OCI-LY7 (cell line): ENCODE results near the gene NEK2. TPM values are rescaled to one million over a fixed set of nuclear protein-coding genes. Genes with fewer than 3 reads are reported as not detected.

Experiments used
- BruUV-seq: library from RNA; stranded (reverse); fragments of 400-500 nt; replicated peaks from 2 replicates; lab custom pipeline; 2021; lab: Mats Ljungman, UMichigan
- CTCF ChIA-PET: fragments of 300-600 bp; sonication (Branson Sonifier 250); formaldehyde crosslinking; loops from one replicate; lab custom pipeline; 2022; ENCODE audit warnings: antibody characterized with exemption; ENCODE audit not compliant: unreplicated experiment; lab: Charles Lee
- POLR2A ChIA-PET: fragments of 300-600 bp; sonication (Branson Sonifier 250); formaldehyde crosslinking; loops from one replicate; lab custom pipeline; 2022; ENCODE audit warnings: antibody characterized with exemption; lab: Charles Lee
- DNase-seq: peaks from one replicate; pipeline ENCODE4 v3.0.0-alpha.2; 2015; ENCODE audit warnings: low spot score
- H2AFZ ChIP-seq: fragments of 200-600 bp; sonication (generic), shearing (Covaris generic); 2 replicates; pipeline ENCODE4 v1.6.1; 2014; ENCODE audit warnings: mild to moderate bottlenecking, antibody characterized with exemption, low read length, moderate library complexity
- H3K27ac ChIP-seq: fragments of 200-600 bp; sonication (generic); 2 replicates; pipeline ENCODE4 v1.5.1; 2014; ENCODE audit warnings: mixed run types, low read depth, mild to moderate bottlenecking, moderate library complexity, low read length, inconsistent platforms; ENCODE audit not compliant: poor library complexity, severe bottlenecking
- H3K36me3 ChIP-seq: fragments of 200-600 bp; sonication (generic); 2 replicates; pipeline ENCODE4 v1.6.1; 2014; ENCODE audit warnings: mild to moderate bottlenecking, antibody characterized with exemption, low read length, moderate library complexity, mixed read lengths; ENCODE audit not compliant: insufficient read depth
- H3K4me1 ChIP-seq: fragments of 200-600 bp; sonication (generic); 2 replicates; pipeline ENCODE4 v1.5.1; 2014; ENCODE audit warnings: mild to moderate bottlenecking, low read length; ENCODE audit not compliant: insufficient read depth, poor library complexity, severe bottlenecking
- H3K4me2 ChIP-seq: fragments of 200-600 bp; sonication (generic); 2 replicates; pipeline ENCODE4 v1.6.1; 2014; ENCODE audit warnings: mild to moderate bottlenecking, low read length
- H3K4me3 ChIP-seq: fragments of 200-600 bp; sonication (generic); 2 replicates; pipeline ENCODE4 v1.5.1; 2014; ENCODE audit warnings: mild to moderate bottlenecking, low read depth, low read length; ENCODE audit not compliant: poor library complexity, severe bottlenecking
- H3K79me2 ChIP-seq: fragments of 200-600 bp; sonication (generic); 2 replicates; pipeline ENCODE4 v1.6.1; 2016; ENCODE audit warnings: low read depth, mild to moderate bottlenecking, low read length, moderate library complexity, mixed read lengths; ENCODE audit not compliant: insufficient read depth
- H3K9me2 ChIP-seq: fragments of 200-600 bp; sonication (generic); 2 replicates; pipeline ENCODE4 v1.6.1; 2016; ENCODE audit warnings: mild to moderate bottlenecking, low read length, mixed read lengths; ENCODE audit not compliant: insufficient read depth
- H3K9me3 ChIP-seq: fragments of 200-600 bp; sonication (generic); 2 replicates; pipeline ENCODE4 v1.6.1; 2014; ENCODE audit warnings: mild to moderate bottlenecking, mixed run types, low read length, mixed read lengths
- H4K20me1 ChIP-seq: fragments of 200-600 bp; sonication (generic); 2 replicates; pipeline ENCODE4 v1.6.1; 2014; ENCODE audit warnings: mild to moderate bottlenecking, antibody characterized with exemption, low read length, moderate library complexity, mixed read lengths; ENCODE audit not compliant: insufficient read depth
- EZH2phosphoT487 ChIP-seq: fragments of 200-600 bp; sonication (generic); IDR thresholded peaks from 2 replicates; pipeline ENCODE4 v1.6.1; 2018; ENCODE audit warnings: low read depth, borderline replicate concordance, mild to moderate bottlenecking, mixed run types, antibody characterized with exemption, low read length, moderate library complexity, mixed read lengths
- intact Hi-C: fragments of 100-400 bp; cut with micrococcal nuclease; formaldehyde crosslinking; loops from one replicate; pipeline ENCODE4 v1.10.0; 2022; ENCODE audit not compliant: unreplicated experiment
- total RNA-seq, 2 experiments: library from RNA; depleted of rRNA in 1 of 2; stranded (reverse); fragments of >200 nt in 1 of 2; shearing (Covaris generic) in 1 of 2; gene quantifications; 2 replicates each; pipeline ENCODE4 v1.2.3, GENCODE V29; 2014 to 2022
- TF ChIP-seq, protein P1 (sequence below): fragments of 200-600 bp; sonication (generic); conservative IDR thresholded peaks from 2 replicates; pipeline ENCODE4 v1.5.1; 2014; ENCODE audit warnings: mild to moderate bottlenecking, antibody characterized with exemption, low read length, moderate library complexity, mixed read lengths

Gene NEK2
- total RNA-seq, 2 experiments from 2014 or later: 55.9 to 69.0 TPM

- Histone ChIP-seq H4K20me1 (no peaks in the 10 kb centered on the region), H3K27ac (no peak overlapping the region), H3K79me2 (no peaks in the 10 kb centered on the region), H3K9me2 (no peaks in the 10 kb centered on the region), H2AFZ (no peak overlapping the region), H3K4me1 (no peaks in the 10 kb centered on the region), H3K9me3 (no peaks in the 10 kb centered on the region), H3K36me3 (no peaks in the 10 kb centered on the region), H3K4me3 (no peak overlapping the region), H3K4me2 (no peak overlapping the region)
- BruUV-seq: no TSS peak
- TF ChIP-seq EZH2phosphoT487: no peak
- TF ChIP-seq, protein P1, sequence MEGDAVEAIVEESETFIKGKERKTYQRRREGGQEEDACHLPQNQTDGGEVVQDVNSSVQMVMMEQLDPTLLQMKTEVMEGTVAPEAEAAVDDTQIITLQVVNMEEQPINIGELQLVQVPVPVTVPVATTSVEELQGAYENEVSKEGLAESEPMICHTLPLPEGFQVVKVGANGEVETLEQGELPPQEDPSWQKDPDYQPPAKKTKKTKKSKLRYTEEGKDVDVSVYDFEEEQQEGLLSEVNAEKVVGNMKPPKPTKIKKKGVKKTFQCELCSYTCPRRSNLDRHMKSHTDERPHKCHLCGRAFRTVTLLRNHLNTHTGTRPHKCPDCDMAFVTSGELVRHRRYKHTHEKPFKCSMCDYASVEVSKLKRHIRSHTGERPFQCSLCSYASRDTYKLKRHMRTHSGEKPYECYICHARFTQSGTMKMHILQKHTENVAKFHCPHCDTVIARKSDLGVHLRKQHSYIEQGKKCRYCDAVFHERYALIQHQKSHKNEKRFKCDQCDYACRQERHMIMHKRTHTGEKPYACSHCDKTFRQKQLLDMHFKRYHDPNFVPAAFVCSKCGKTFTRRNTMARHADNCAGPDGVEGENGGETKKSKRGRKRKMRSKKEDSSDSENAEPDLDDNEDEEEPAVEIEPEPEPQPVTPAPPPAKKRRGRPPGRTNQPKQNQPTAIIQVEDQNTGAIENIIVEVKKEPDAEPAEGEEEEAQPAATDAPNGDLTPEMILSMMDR: peak; percentile 77
- POLR2A ChIA-PET: interaction anchor here (0.6 to 0.8 kb wide), 2 partner anchors 9 to 29 kb away, joined by 3 to 5 read pairs; no protein-coding TSS in a partner anchor
- CTCF ChIA-PET: no interaction called here
- DNase-seq: peak; percentile 60
- intact Hi-C loops: loop anchor here (1.0 kb wide), 1 partner anchor 72 kb away; no protein-coding TSS in a partner anchor
Observed at GRCh38 chr1:211648980-211649934, 26.2 kb downstream of the NEK2 start.

DNA sequence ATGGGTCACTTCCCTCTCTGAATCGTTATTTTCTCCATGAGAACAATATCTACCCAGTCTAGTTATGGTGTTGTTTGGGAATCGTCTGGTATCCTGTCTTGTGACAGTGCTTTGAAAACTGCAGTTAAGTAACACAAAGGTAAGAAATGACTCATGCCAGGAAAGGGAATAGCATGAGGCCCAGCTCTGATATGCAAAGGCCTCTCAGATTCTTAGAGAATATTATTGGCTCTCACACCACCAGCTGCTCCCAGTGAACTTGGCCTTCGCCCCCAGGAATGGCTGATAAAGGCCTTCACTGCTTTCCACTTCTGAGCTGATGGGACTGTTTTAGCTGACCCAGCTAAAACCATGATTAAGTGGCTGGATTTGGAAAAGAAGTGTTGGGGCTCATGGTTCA is 27.1 kb downstream of the NEK2 start:
- Histone ChIP-seq H4K20me1 (no peaks in the 10 kb centered on the region), H3K27ac (no peak overlapping the region), H2AFZ (no peak overlapping the region), H3K4me1 (peaks cover 4% of the 10 kb centered on the region), H3K9me3 (no peaks in the 10 kb centered on the region), H3K36me3 (no peaks in the 10 kb centered on the region), H3K9me2 (no peaks in the 10 kb centered on the region), H3K4me2 (no peak overlapping the region), H3K4me3 (no peak overlapping the region), H3K79me2 (no peaks in the 10 kb centered on the region)
- TF ChIP-seq, protein P1: no peak
- intact Hi-C loops: no loop called here
- DNase-seq: no peak
- ChIA-PET CTCF (interaction anchor here (0.6 to 1.2 kb wide), 2 partner anchors 11 to 43 kb away, joined by 3 read pairs; no protein-coding TSS in a partner anchor), POLR2A (interaction anchor here (0.8 kb wide), 2 partner anchors 10 to 322 kb away, joined by 3 read pairs; no protein-coding TSS in a partner anchor)
- BruUV-seq: no TSS peak
